Testis (tissue), 2 donors: ENCODE measurements around the gene AFAP1L2.

Source experiments
- CTCF ChIP-seq, 3 experiments: fragments of 450-650 bp in 2 of 3; fragments of 200-600 bp in 1 of 3; sonication (generic) in 1 of 3; IDR thresholded peaks; one replicate each; pipeline ENCODE4 v1.5.1; 2016 to 2019; ENCODE audit warnings: antibody characterized with exemption in 3 of 3, mild to moderate bottlenecking in 2 of 3, moderate library complexity in 1 of 3
- POLR2A ChIP-seq: fragments of 450-650 bp; IDR thresholded peaks from one replicate; pipeline ENCODE4 v1.6.1; 2017; ENCODE audit warnings: antibody characterized with exemption, mild to moderate bottlenecking, moderate library complexity

GRCh38 chr10:114256822-114257221 lies 147.5 kb downstream of the AFAP1L2 start:
- no peak for TF ChIP-seq POLR2A
- no peak for TF ChIP-seq CTCF (IDR thresholded peaks at IDR 0.05)
